Vagina (tissue), 2 donors: ENCODE measurements around the gene GPR155.

Source experiments
- POLR2A ChIP-seq, 2 donors: fragments of 450-650 bp; IDR thresholded peaks; one replicate each; pipeline ENCODE4 v1.6.1; 2017; ENCODE audit warnings: antibody characterized with exemption in 2 of 2, mild to moderate bottlenecking in 2 of 2, moderate library complexity in 2 of 2
- POLR2AphosphoS5 ChIP-seq, 2 donors: sonication (generic); formaldehyde crosslinking; IDR thresholded peaks; one replicate each; pipeline ENCODE4 v1.9.0; 2017; ENCODE audit warnings: antibody characterized with exemption in 2 of 2, mild to moderate bottlenecking in 2 of 2, low read depth in 1 of 2; ENCODE audit not compliant: insufficient read depth in 1 of 2
- TF ChIP-seq, protein P1 (sequence below), 3 experiments: fragments of 450-650 bp in 2 of 3; fragments of 200-600 bp in 1 of 3; sonication (generic) in 1 of 3; IDR thresholded peaks; one replicate each; pipeline ENCODE4 v1.5.1; 2017 to 2019; ENCODE audit warnings: antibody characterized with exemption in 3 of 3, mild to moderate bottlenecking in 2 of 3, moderate library complexity in 2 of 3

GRCh38 chr2:174449033-174449432 lies 37.8 kb downstream of the GPR155 start:
- TF ChIP-seq, protein P1, sequence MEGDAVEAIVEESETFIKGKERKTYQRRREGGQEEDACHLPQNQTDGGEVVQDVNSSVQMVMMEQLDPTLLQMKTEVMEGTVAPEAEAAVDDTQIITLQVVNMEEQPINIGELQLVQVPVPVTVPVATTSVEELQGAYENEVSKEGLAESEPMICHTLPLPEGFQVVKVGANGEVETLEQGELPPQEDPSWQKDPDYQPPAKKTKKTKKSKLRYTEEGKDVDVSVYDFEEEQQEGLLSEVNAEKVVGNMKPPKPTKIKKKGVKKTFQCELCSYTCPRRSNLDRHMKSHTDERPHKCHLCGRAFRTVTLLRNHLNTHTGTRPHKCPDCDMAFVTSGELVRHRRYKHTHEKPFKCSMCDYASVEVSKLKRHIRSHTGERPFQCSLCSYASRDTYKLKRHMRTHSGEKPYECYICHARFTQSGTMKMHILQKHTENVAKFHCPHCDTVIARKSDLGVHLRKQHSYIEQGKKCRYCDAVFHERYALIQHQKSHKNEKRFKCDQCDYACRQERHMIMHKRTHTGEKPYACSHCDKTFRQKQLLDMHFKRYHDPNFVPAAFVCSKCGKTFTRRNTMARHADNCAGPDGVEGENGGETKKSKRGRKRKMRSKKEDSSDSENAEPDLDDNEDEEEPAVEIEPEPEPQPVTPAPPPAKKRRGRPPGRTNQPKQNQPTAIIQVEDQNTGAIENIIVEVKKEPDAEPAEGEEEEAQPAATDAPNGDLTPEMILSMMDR (IDR thresholded peaks at IDR 0.05) = no peak
- no peak for TF ChIP-seq POLR2AphosphoS5 (IDR thresholded peaks at IDR 0.05; ENCODE audit: insufficient read depth in 1 of 2, low read depth in 1 of 2)
- TF ChIP-seq POLR2A (IDR thresholded peaks at IDR 0.05) = no peak
